Measurements from ENCODE around the gene MORN1. TPM values are rescaled to one million over a fixed set of nuclear protein-coding genes. Genes with fewer than 3 reads are reported as not detected.
A peak's percentile ranks its signal among the peaks of the same experiment; 100 is the strongest.

The MORN1 gene
- total RNA-seq, 1 donor from 2014 or later: 4.5 TPM

GRCh38 chr1:2350501-2350900 lies 40.9 kb downstream of the MORN1 start:
- Histone ChIP-seq H3K36me3 (no peaks in the 10 kb centered on the region), H3K4me1 (peaks cover 11% of the 10 kb centered on the region), H3K27ac (replicated peaks) (no peak overlapping the region), H3K27me3 (ENCODE audit: low read depth) (no peaks in the 10 kb centered on the region), H3K9me3 (replicated peaks) (no peaks in the 10 kb centered on the region), H3K4me3 (no peak overlapping the region)
- DNase-seq: no peak
- intact Hi-C loops (cut with micrococcal nuclease): no loop called here
- no peak for TF ChIP-seq CTCF (IDR thresholded peaks at IDR 0.05; ENCODE audit: borderline replicate concordance)

GRCh38 chr1:2349806-2350205 lies 41.5 kb downstream of the MORN1 start:
- no peaks in the 10 kb centered on the region for H3K36me3 ChIP-seq
- intact Hi-C loops (cut with micrococcal nuclease): no loop called here
- no peaks in the 10 kb centered on the region for H3K9me3 ChIP-seq (replicated peaks)
- peak; percentile 5 for DNase-seq
- peaks cover 11% of the 10 kb centered on the region for H3K4me1 ChIP-seq
- no peak for TF ChIP-seq CTCF (IDR thresholded peaks at IDR 0.05; ENCODE audit: borderline replicate concordance)
- H3K27me3 ChIP-seq (ENCODE audit: low read depth): no peaks in the 10 kb centered on the region
- H3K4me3 ChIP-seq: no peak overlapping the region
- H3K27ac ChIP-seq (replicated peaks): no peak overlapping the region

- no peaks in the 10 kb centered on the region for H3K36me3 ChIP-seq
- peaks cover 11% of the 10 kb centered on the region for H3K4me1 ChIP-seq
- DNase-seq: peak; percentile 5
- no peaks in the 10 kb centered on the region for H3K9me3 ChIP-seq (replicated peaks)
- intact Hi-C loops (cut with micrococcal nuclease): no loop called here
- H3K27ac ChIP-seq (replicated peaks): no peak overlapping the region
- no peak for TF ChIP-seq CTCF (IDR thresholded peaks at IDR 0.05; ENCODE audit: borderline replicate concordance)
- H3K27me3 ChIP-seq (ENCODE audit: low read depth): no peaks in the 10 kb centered on the region
- no peak overlapping the region for H3K4me3 ChIP-seq
Observed at GRCh38 chr1:2348346-2349325, 42.7 kb downstream of the MORN1 start.

GRCh38 chr1:2347896-2348295 lies 43.5 kb downstream of the MORN1 start:
- TF ChIP-seq CTCF (IDR thresholded peaks at IDR 0.05; ENCODE audit: borderline replicate concordance): no peak
- DNase-seq: no peak
- H3K4me1 ChIP-seq: peaks cover 3% of the 10 kb centered on the region
- H3K27me3 ChIP-seq (ENCODE audit: low read depth): no peaks in the 10 kb centered on the region
- no peaks in the 10 kb centered on the region for H3K36me3 ChIP-seq
- no peak overlapping the region for H3K27ac ChIP-seq (replicated peaks)
- intact Hi-C loops (cut with micrococcal nuclease): no loop called here
- H3K9me3 ChIP-seq (replicated peaks): no peaks in the 10 kb centered on the region
- H3K4me3 ChIP-seq: no peak overlapping the region

GRCh38 chr1:2347409-2347785 lies 44.0 kb downstream of the MORN1 start:
- no peaks in the 10 kb centered on the region for H3K27me3 ChIP-seq (ENCODE audit: low read depth)
- H3K27ac ChIP-seq (replicated peaks): no peak overlapping the region
- no peaks in the 10 kb centered on the region for H3K36me3 ChIP-seq
- H3K9me3 ChIP-seq (replicated peaks): no peaks in the 10 kb centered on the region
- intact Hi-C loops (cut with micrococcal nuclease): no loop called here
- peak; percentile 7 for DNase-seq
- TF ChIP-seq CTCF (IDR thresholded peaks at IDR 0.05; ENCODE audit: borderline replicate concordance): no peak
- no peaks in the 10 kb centered on the region for H3K4me1 ChIP-seq
- no peak overlapping the region for H3K4me3 ChIP-seq

Measured in left ventricle myocardium inferior (tissue), 1 donor.